GM23338 (cell line): ENCODE results near the gene BMPR1B. TPM values are rescaled to one million over a fixed set of nuclear protein-coding genes. Genes with fewer than 3 reads are reported as not detected.
A peak's percentile ranks its signal among the peaks of the same experiment; 100 is the strongest.

ENCODE experiments used
- ATAC-seq: fragments of 200-7000 bp; cut with Tn5 transposase; 3 replicates; pipeline ENCODE4 v1.9.1; 2020
- DNase-seq: peaks from one replicate; pipeline ENCODE4 v3.0.0-alpha.2; 2015; ENCODE audit warnings: low spot score
- H2AFZ ChIP-seq: fragments of 200-600 bp; sonication (generic); 2 replicates; pipeline ENCODE4 v1.8.0; 2016; ENCODE audit warnings: antibody characterized with exemption, mild to moderate bottlenecking, moderate library complexity
- H3F3A ChIP-seq: fragments of 200-600 bp; sonication (generic); replicated peaks from 2 replicates; pipeline ENCODE4 v1.8.0; 2017; ENCODE audit warnings: antibody characterized with exemption, mixed run types, low read depth
- H3K27ac ChIP-seq: fragments of 200-600 bp; sonication (generic); 2 replicates; pipeline ENCODE4 v1.6.1; 2016; ENCODE audit warnings: low read depth
- H3K27me3 ChIP-seq: fragments of 200-600 bp; sonication (generic); 2 replicates; pipeline ENCODE4 v1.8.0; 2016; ENCODE audit warnings: mild to moderate bottlenecking, mixed run types, moderate library complexity; ENCODE audit not compliant: insufficient read depth
- H3K36me3 ChIP-seq: fragments of 200-600 bp; sonication (generic); 2 replicates; pipeline ENCODE4 v1.8.0; 2016; ENCODE audit warnings: mild to moderate bottlenecking; ENCODE audit not compliant: insufficient read depth
- H3K4me1 ChIP-seq: fragments of 200-600 bp; sonication (generic); 2 replicates; pipeline ENCODE4 v1.8.0; 2016; ENCODE audit warnings: mild to moderate bottlenecking, moderate library complexity; ENCODE audit not compliant: insufficient read depth
- H3K4me2 ChIP-seq: fragments of 200-600 bp; sonication (generic); 2 replicates; pipeline ENCODE4 v1.7.1; 2017; ENCODE audit warnings: mixed run types
- H3K4me3 ChIP-seq: fragments of 200-600 bp; sonication (generic); 2 replicates; pipeline ENCODE4 v1.6.1; 2016; ENCODE audit warnings: mixed run types
- H3K79me2 ChIP-seq: fragments of 200-600 bp; sonication (generic); replicated peaks from 2 replicates; pipeline ENCODE4 v1.8.0; 2017; ENCODE audit warnings: mild to moderate bottlenecking; ENCODE audit not compliant: insufficient read depth
- H3K9me2 ChIP-seq: fragments of 200-600 bp; sonication (generic); 2 replicates; pipeline ENCODE4 v1.8.0; 2017; ENCODE audit not compliant: insufficient read depth
- H4K20me1 ChIP-seq: fragments of 200-600 bp; sonication (generic); replicated peaks from 2 replicates; pipeline ENCODE4 v1.8.0; 2017; ENCODE audit warnings: mild to moderate bottlenecking; ENCODE audit not compliant: insufficient read depth
- H3K27ac Mint-ChIP-seq: 2 replicates; pipeline ENCODE4 v1.8.0; 2020; ENCODE audit warnings: inconsistent platforms, mild to moderate bottlenecking, moderate library complexity, mixed read lengths
- H3K27me3 Mint-ChIP-seq: 3 replicates; pipeline ENCODE4 v1.8.0; 2022; ENCODE audit warnings: low read depth, mild to moderate bottlenecking, moderate library complexity, mixed read lengths, inconsistent platforms; ENCODE audit not compliant: insufficient read depth, poor library complexity
- H3K36me3 Mint-ChIP-seq: 3 replicates; pipeline ENCODE4 v1.8.0; 2021; ENCODE audit warnings: low read depth, mild to moderate bottlenecking, inconsistent platforms, moderate library complexity, mixed read lengths
- H3K4me1 Mint-ChIP-seq: 3 replicates; pipeline ENCODE4 v1.8.0; 2020; ENCODE audit warnings: mild to moderate bottlenecking, inconsistent platforms, mixed read lengths
- H3K4me3 Mint-ChIP-seq: 3 replicates; pipeline ENCODE4 v1.8.0; 2021; ENCODE audit warnings: moderate library complexity, mild to moderate bottlenecking, inconsistent platforms, mixed read lengths
- H3K9me3 Mint-ChIP-seq: 3 replicates; pipeline ENCODE4 v1.8.0; 2020; ENCODE audit warnings: moderate library complexity, mild to moderate bottlenecking, inconsistent platforms, mixed read lengths
- CREB1 ChIP-seq: fragments of 250-450 bp; sonication (Bioruptor Pico); IDR thresholded peaks from 2 replicates; pipeline ENCODE4 v1.5.0; 2020; ENCODE audit warnings: low read depth, mild to moderate bottlenecking, moderate library complexity
- EZH2 ChIP-seq: fragments of 200-600 bp; sonication (generic); IDR thresholded peaks from one replicate; pipeline ENCODE4 v1.8.0; 2017; ENCODE audit warnings: antibody characterized with exemption, mild to moderate bottlenecking, low read depth; ENCODE audit not compliant: unreplicated experiment
- JUNB ChIP-seq: IDR thresholded peaks from one replicate; pipeline ENCODE4 v1.6.1; 2016; ENCODE audit warnings: antibody characterized with exemption; ENCODE audit not compliant: unreplicated experiment
- REST ChIP-seq: IDR thresholded peaks from one replicate; pipeline ENCODE4 v1.6.1; 2018; ENCODE audit warnings: antibody characterized with exemption; ENCODE audit not compliant: unreplicated experiment
- STAT1 ChIP-seq: IDR thresholded peaks from one replicate; pipeline ENCODE4 v1.6.1; 2016; ENCODE audit warnings: antibody characterized with exemption; ENCODE audit not compliant: unreplicated experiment
- ZNF331 ChIP-seq: fragments of 250-450 bp; sonication (Bioruptor Pico); IDR thresholded peaks from 2 replicates; pipeline ENCODE4 v1.5.0; 2020; ENCODE audit warnings: low read depth, mild to moderate bottlenecking, moderate library complexity
- polyA plus RNA-seq: library from polyadenylated mRNA; unstranded; fragments of >200 nt; fragmentation: Nextera tagmentation; extraction: Ambion mirVana; gene quantifications from 2 replicates; pipeline ENCODE4 v1.2.1, GENCODE V29; 2016
- total RNA-seq: library from RNA; depleted of rRNA; stranded (reverse); fragments of >200 nt; shearing (Covaris generic); gene quantifications from 2 replicates; pipeline ENCODE4 v1.2.3, GENCODE V29; 2014
- TF ChIP-seq, protein P1 (sequence below): IDR thresholded peaks from 2 replicates; pipeline ENCODE4 v1.6.1; 2016; ENCODE audit warnings: antibody characterized with exemption
- TF ChIP-seq, protein P2 (sequence below), 2 experiments: fragments of 200-600 bp in 1 of 2; sonication (generic) in 1 of 2; conservative IDR thresholded peaks; 2 replicates each; pipeline versions ENCODE4 v1.5.1 to v1.6.1; 2016 to 2017; ENCODE audit warnings: antibody characterized with exemption in 2 of 2, low read depth in 2 of 2, mild to moderate bottlenecking in 2 of 2, moderate library complexity in 1 of 2

The BMPR1B gene
- total and polyA plus RNA-seq, 2 experiments from 2014 or later: 0.48 to 1.0 TPM

DNA sequence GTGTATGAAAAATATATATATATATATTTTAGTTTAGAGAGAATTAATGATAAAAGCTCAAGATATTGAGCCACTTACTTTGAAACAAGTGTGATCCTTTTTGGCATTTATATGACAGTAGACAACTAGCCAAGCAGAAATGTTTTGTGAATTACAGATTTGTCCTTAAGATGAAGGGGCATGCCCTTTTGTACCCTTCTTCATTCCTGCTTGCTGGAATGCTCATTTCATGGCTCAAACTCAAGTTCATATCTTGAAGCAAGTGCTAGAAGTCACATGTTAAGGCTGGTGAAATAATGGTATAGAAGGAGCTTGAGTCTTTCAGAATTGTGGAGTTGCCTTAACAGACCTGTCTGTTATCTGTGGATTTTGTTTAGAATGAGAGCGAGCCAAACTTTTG is 203.0 kb downstream of the BMPR1B start (continued):
- TF ChIP-seq REST (no peak), JUNB (no peak)
- TF ChIP-seq, protein P1, sequence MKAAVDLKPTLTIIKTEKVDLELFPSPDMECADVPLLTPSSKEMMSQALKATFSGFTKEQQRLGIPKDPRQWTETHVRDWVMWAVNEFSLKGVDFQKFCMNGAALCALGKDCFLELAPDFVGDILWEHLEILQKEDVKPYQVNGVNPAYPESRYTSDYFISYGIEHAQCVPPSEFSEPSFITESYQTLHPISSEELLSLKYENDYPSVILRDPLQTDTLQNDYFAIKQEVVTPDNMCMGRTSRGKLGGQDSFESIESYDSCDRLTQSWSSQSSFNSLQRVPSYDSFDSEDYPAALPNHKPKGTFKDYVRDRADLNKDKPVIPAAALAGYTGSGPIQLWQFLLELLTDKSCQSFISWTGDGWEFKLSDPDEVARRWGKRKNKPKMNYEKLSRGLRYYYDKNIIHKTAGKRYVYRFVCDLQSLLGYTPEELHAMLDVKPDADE: no peak

- Histone ChIP-seq H3K4me2 (no peak overlapping the region), H3K4me1 (peaks cover 2% of the 10 kb centered on the region), H3F3A (no peaks in the 10 kb centered on the region), H2AFZ (peak overlapping the region; percentile 36), H3K9me2 (no peaks in the 10 kb centered on the region), H3K27ac (no peak overlapping the region), H3K79me2 (no peaks in the 10 kb centered on the region), H3K36me3 (no peaks in the 10 kb centered on the region), H4K20me1 (no peaks in the 10 kb centered on the region), H3K4me3 (no peak overlapping the region), H3K27me3 (no peaks in the 10 kb centered on the region)
- Mint-ChIP-seq H3K36me3 (peaks cover 5% of the 10 kb centered on the region; the same call in 1 of the 3 replicates), H3K4me1 (peaks cover 21% of the 10 kb centered on the region), H3K27me3 (no peaks in the 10 kb centered on the region), H3K9me3 (no peaks in the 10 kb centered on the region), H3K4me3 (no peak overlapping the region), H3K27ac (peak overlapping the region; percentile 26; the same call in 1 of the 2 replicates)
- ATAC-seq: no peak
- no peak for DNase-seq
- TF ChIP-seq ZNF331 (no peak), CREB1 (CRISPR knock-in tag) (no peak), EZH2 (no peak), STAT1 (no peak)
- TF ChIP-seq, protein P2, sequence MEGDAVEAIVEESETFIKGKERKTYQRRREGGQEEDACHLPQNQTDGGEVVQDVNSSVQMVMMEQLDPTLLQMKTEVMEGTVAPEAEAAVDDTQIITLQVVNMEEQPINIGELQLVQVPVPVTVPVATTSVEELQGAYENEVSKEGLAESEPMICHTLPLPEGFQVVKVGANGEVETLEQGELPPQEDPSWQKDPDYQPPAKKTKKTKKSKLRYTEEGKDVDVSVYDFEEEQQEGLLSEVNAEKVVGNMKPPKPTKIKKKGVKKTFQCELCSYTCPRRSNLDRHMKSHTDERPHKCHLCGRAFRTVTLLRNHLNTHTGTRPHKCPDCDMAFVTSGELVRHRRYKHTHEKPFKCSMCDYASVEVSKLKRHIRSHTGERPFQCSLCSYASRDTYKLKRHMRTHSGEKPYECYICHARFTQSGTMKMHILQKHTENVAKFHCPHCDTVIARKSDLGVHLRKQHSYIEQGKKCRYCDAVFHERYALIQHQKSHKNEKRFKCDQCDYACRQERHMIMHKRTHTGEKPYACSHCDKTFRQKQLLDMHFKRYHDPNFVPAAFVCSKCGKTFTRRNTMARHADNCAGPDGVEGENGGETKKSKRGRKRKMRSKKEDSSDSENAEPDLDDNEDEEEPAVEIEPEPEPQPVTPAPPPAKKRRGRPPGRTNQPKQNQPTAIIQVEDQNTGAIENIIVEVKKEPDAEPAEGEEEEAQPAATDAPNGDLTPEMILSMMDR (conservative IDR thresholded peaks at IDR 0.05; ENCODE audit: low read depth in 2 of 2): no peak
Measured at GRCh38 chr4:94961420-94961819, 203.7 kb downstream of the BMPR1B start.
